ENCODE data around the gene SPSB2. TPM values are rescaled to one million over a fixed set of nuclear protein-coding genes. Genes with fewer than 3 reads are reported as not detected.

The SPSB2 gene
- total and polyA plus RNA-seq, 9 of the 15 experiments (the other 6 are each of a cell fraction or from before 2014, with no cell fraction given), result 0.10 to 10.6 (median 1.9) TPM

DNA sequence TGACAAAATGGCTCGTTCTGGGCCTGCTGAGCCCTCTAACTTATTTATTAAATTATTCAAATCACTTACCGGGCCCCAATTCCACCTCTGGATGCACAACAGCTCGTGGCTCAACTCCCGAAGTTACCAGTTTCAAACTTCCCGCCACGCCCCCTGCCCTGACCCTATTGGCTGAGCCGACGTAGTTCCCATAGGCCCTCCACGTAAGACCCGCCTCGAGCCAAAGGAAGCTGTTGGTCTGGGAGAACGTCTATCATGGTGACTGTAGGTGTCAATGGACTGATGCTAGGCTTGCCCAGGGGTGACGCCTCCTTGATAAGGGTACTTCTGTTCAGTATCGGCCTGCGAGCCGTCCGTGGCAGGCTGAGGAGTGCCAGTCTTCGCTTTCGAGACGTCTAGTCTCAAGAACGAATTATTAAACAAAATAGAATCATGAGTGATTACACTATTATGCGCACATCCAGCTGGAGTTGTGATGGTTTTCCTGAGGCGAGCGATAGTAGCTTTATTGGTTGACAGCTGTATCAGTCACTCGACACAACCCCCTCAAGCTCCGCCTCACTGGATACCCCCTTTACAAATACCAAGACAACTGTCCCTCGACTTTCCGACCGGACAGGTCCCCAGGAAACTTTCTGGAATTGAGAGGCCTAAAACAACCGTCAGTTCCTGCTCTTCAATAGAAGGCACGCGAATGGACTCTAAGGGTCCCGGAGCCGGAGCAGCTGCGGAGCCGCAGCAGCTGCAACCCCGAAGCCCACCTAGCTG, 21.8 kb downstream of the SPSB2 start, which contains the start of gene CDCA3:
TSS of gene CDCA3 (minus strand) at position 134 of the 768 bp plus-strand sequence. CDS start 334 bp downstream, outside the sequence.
- H3K27me3 ChIP-seq (ENCODE audit: control insufficient read depth in 2 of 2, insufficient read depth in 2 of 2, low read length in 2 of 2), result no peaks in the 10 kb centered on the region
- H3K4me3 ChIP-seq, result peak within 1 kb of the TSS; percentile 79
- H3K9ac ChIP-seq (ENCODE audit: insufficient read depth in 1 of 2, low read depth in 2 of 2, low read length in 2 of 2), result peak within 1 kb of the TSS; percentile 89 to 96
- peaks cover 12 to 18% of the 10 kb centered on the region in 2 experiments; a peak in 4 of 5 replicates for H3K4me1 ChIP-seq (replicated peaks in 1 of 2; ENCODE audit: control insufficient read depth in 2 of 2, insufficient read depth in 2 of 2, low read length in 2 of 2)
- intact Hi-C loops (cut with micrococcal nuclease), result no loop called here
- peak within 1 kb of the TSS; percentile 88 for H3K4me2 ChIP-seq (ENCODE audit: insufficient read depth, low read length)
- BruUV-seq (replicated peaks), result no TSS peak
- H3K79me2 ChIP-seq (ENCODE audit: control insufficient read depth, insufficient read depth, low read length), result peaks cover 53% of the 10 kb centered on the region
- 0% methylated on average over 33 of the region's 37 CpGs for whole genome bisulfite sequencing (ENCODE audit: insufficient coverage, low coverage, missing lambda C conversion rate)
- peak within 1 kb of the TSS; percentile 87 for H3K27ac ChIP-seq (ENCODE audit: extremely low read depth, low read depth, low read length)
- POLR2A ChIA-PET, result interaction anchor here (0.6 to 7.4 kb wide), 14 partner anchors 7 to 317 kb away, joined by 3 to 174 read pairs (median 4); partner anchors contain the start of genes C12orf57, COPS7A, GAPDH and GNB3
- no peaks in the 10 kb centered on the region for H3K9me3 ChIP-seq (replicated peaks; ENCODE audit: control insufficient read depth, insufficient read depth, low read depth, low read length)
- DNase-seq (ENCODE audit: extremely low read depth in 1 of 4, low spot score in 3 of 4) (peak; percentile 94 to 98 (median 96)), ATAC-seq (peak; percentile 86), FAIRE-seq (peak; percentile 99)
- H3K36me3 ChIP-seq (ENCODE audit: control insufficient read depth, insufficient read depth, low read length), result peaks cover 67% of the 10 kb centered on the region; the same call in 2 of the 3 replicates
- in situ Hi-C loops (cut with MboI), result no loop called here
- H2AFZ ChIP-seq (ENCODE audit: low read depth, low read length), result peak within 1 kb of the TSS; percentile 87
- CTCF ChIA-PET (ENCODE audit: low intra/inter-chr PET ratio), result no interaction called here
- peaks cover 3% of the 10 kb centered on the region for H3K9me1 ChIP-seq (ENCODE audit: control insufficient read depth, insufficient read depth, low read length)
- no peaks in the 10 kb centered on the region; the same call in 1 of the 2 replicates for H4K20me1 ChIP-seq (replicated peaks; ENCODE audit: control insufficient read depth, insufficient read depth, low read length)
- TF ChIP-seq POLR2A (conservative IDR thresholded peaks at IDR 0.05) (peak; percentile 59), ZNF140 (CRISPR knock-in tag; IDR thresholded peaks at IDR 0.05) (no peak), DNMT1 (IDR thresholded peaks at IDR 0.05) (no peak), CTBP1 (IDR thresholded peaks at IDR 0.05; ENCODE audit: borderline replicate concordance) (no peak; the same call in 1 of the 2 replicates), TFAM (CRISPR knock-in tag; conservative IDR thresholded peaks at IDR 0.05) (no peak), POLR2AphosphoS2 (IDR thresholded peaks at IDR 0.05; ENCODE audit: low read length) (no peak), KAT8 (IDR thresholded peaks at IDR 0.05; ENCODE audit: low read depth) (no peak), SRSF7 (optimal IDR thresholded peaks at IDR 0.05; ENCODE audit: low read depth, low read length) (no peak), ZNF282 (CRISPR knock-in tag; IDR thresholded peaks at IDR 0.05) (no peak), ZNF717 (CRISPR knock-in tag; IDR thresholded peaks at IDR 0.05) (no peak), NFYB (IDR thresholded peaks at IDR 0.05; ENCODE audit: extremely low read depth, insufficient read length) (peak; percentile 98), KDM1A (IDR thresholded peaks at IDR 0.05) (no peak), ZNF124 (CRISPR knock-in tag; IDR thresholded peaks at IDR 0.05) (no peak)
- TF ChIP-seq, protein P1, sequence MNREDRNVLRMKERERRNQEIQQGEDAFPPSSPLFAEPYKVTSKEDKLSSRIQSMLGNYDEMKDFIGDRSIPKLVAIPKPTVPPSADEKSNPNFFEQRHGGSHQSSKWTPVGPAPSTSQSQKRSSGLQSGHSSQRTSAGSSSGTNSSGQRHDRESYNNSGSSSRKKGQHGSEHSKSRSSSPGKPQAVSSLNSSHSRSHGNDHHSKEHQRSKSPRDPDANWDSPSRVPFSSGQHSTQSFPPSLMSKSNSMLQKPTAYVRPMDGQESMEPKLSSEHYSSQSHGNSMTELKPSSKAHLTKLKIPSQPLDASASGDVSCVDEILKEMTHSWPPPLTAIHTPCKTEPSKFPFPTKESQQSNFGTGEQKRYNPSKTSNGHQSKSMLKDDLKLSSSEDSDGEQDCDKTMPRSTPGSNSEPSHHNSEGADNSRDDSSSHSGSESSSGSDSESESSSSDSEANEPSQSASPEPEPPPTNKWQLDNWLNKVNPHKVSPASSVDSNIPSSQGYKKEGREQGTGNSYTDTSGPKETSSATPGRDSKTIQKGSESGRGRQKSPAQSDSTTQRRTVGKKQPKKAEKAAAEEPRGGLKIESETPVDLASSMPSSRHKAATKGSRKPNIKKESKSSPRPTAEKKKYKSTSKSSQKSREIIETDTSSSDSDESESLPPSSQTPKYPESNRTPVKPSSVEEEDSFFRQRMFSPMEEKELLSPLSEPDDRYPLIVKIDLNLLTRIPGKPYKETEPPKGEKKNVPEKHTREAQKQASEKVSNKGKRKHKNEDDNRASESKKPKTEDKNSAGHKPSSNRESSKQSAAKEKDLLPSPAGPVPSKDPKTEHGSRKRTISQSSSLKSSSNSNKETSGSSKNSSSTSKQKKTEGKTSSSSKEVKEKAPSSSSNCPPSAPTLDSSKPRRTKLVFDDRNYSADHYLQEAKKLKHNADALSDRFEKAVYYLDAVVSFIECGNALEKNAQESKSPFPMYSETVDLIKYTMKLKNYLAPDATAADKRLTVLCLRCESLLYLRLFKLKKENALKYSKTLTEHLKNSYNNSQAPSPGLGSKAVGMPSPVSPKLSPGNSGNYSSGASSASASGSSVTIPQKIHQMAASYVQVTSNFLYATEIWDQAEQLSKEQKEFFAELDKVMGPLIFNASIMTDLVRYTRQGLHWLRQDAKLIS (CRISPR knock-in tag; IDR thresholded peaks at IDR 0.05), result no peak
- TF ChIP-seq, protein P2, sequence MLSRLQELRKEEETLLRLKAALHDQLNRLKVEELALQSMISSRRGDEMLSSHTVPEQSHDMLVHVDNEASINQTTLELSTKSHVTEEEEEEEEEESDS (CRISPR knock-in tag; IDR thresholded peaks at IDR 0.05), result no peak
- TF ChIP-seq, protein P3, sequence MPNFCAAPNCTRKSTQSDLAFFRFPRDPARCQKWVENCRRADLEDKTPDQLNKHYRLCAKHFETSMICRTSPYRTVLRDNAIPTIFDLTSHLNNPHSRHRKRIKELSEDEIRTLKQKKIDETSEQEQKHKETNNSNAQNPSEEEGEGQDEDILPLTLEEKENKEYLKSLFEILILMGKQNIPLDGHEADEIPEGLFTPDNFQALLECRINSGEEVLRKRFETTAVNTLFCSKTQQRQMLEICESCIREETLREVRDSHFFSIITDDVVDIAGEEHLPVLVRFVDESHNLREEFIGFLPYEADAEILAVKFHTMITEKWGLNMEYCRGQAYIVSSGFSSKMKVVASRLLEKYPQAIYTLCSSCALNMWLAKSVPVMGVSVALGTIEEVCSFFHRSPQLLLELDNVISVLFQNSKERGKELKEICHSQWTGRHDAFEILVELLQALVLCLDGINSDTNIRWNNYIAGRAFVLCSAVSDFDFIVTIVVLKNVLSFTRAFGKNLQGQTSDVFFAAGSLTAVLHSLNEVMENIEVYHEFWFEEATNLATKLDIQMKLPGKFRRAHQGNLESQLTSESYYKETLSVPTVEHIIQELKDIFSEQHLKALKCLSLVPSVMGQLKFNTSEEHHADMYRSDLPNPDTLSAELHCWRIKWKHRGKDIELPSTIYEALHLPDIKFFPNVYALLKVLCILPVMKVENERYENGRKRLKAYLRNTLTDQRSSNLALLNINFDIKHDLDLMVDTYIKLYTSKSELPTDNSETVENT (CRISPR knock-in tag; IDR thresholded peaks at IDR 0.05), result no peak

Data from K562 (cell line).